Heart left ventricle (tissue), 13 donors: ENCODE measurements around the gene SHISA8.

ENCODE experiments used
- POLR2A ChIP-seq, 2 donors: fragments of 450-650 bp; IDR thresholded peaks; one replicate each; pipeline ENCODE4 v1.6.1; 2017; ENCODE audit warnings: antibody characterized with exemption in 2 of 2, mild to moderate bottlenecking in 2 of 2, moderate library complexity in 2 of 2
- TF ChIP-seq, protein P1 (sequence below), 12 donors: fragments of 200-600 bp; sonication (generic) in 4 of 12; IDR thresholded peaks; one replicate each; pipeline versions ENCODE4 v1.5.0 to v1.8.0; 2018 to 2022; ENCODE audit warnings: antibody characterized with exemption in 12 of 12, mild to moderate bottlenecking in 5 of 12
- donor health status: ischemic (EF 13 %, LVEDD 7.1; RV severe dilation, severe dysfunction).
- donor health status: DM: no; HTN: yes; CAD: no.
- donor health status: DM: no; HTN: no; CAD: no.
- donor health status: ischemic (EF 25% LVEDD 6.9; RV normal size, moderate dysfunction).
- donor health status: ischemic (EF 25% LVEDD 5.7; RV mildly dilated, moderate dysfunction).
- donor health status: ischemic (EF 35%, LVEDD 5.7; RV mildly dilated, moderate dysfunction).
- donor health status: nonischemic (EF 11% LVEDD 7.7; RV severe dilation, severe dysfunction).
- donor health status: DM: yes; HTN: yes; CAD: no.
- donor health status: PGD.
- donor health status: ischemic (EF 29% LVEDD 5.4; RV normal size, mild dysfunction).
- donor health status: nonischemic (EF 23%, LVEDD 6.1; RV moderate dilation, normal function).

DNA sequence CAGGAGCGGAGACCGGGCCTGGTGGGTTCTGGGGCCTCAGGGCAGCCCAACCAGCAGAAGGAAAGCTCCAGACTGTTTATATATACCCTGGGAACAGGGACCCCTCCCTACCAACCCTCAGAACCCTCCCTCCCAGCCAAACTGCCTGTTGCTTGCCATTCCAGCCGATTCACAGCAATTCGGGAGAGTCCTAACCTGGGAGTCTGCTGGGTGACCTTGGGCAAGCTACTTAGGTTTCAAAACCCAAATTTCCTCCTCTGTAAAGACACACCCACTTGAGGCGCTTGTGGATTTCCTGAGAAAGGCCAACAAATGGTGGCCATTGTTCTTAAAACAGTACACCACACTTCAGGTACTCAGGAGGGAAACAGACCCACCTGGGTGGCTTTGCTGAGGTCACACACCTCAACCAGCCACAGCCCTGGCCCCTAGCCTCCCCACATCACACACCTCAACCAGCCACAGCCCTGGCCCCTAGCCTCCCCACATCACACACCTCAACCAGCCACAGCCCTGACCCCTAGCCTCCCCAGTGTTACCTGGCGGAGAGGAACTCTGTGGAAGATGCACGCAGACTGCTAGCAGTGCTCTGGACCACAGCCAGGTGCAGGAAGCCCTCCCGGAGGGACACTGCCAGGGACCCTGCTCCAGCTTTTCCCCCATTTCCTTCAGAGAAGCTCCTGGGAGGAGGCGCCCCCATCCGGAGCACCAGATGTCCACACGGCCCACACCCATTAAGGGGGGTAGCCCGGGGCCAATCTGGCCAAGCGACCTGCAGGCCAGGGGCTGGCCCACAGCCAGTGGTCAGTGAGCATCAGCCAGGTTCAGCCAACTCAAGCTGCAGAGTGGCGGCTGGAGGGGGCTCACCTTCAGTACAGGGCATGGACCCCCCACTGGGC is 6.2 kb downstream of the SHISA8 start:
- TF ChIP-seq POLR2A (IDR thresholded peaks at IDR 0.05), result no peak
- TF ChIP-seq, protein P1, sequence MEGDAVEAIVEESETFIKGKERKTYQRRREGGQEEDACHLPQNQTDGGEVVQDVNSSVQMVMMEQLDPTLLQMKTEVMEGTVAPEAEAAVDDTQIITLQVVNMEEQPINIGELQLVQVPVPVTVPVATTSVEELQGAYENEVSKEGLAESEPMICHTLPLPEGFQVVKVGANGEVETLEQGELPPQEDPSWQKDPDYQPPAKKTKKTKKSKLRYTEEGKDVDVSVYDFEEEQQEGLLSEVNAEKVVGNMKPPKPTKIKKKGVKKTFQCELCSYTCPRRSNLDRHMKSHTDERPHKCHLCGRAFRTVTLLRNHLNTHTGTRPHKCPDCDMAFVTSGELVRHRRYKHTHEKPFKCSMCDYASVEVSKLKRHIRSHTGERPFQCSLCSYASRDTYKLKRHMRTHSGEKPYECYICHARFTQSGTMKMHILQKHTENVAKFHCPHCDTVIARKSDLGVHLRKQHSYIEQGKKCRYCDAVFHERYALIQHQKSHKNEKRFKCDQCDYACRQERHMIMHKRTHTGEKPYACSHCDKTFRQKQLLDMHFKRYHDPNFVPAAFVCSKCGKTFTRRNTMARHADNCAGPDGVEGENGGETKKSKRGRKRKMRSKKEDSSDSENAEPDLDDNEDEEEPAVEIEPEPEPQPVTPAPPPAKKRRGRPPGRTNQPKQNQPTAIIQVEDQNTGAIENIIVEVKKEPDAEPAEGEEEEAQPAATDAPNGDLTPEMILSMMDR (IDR thresholded peaks at IDR 0.05), result no peak
